Stimulated activated CD4-positive, alpha-beta T cell treated with anti-CD3 and anti-CD28 coated beads, TNF-alpha, amount 100 ng/mL, for 1 hour (primary cell): ENCODE data around the gene ANKRD22.
A peak's percentile ranks its signal among the peaks of the same experiment; 100 is the strongest.
"Not testable (repeated sequence)": the region's sequence is repeated elsewhere in the genome, so short reads cannot be mapped to it uniquely, and the experiment has no call there.

Experiments used
- DNase-seq, 3 donors: peaks; one replicate each; pipeline ENCODE4 v3.0.0-alpha.2; 2020; ENCODE audit warnings: low read depth in 3 of 3, low spot score in 1 of 3

ANKRD22 gene

DNA sequence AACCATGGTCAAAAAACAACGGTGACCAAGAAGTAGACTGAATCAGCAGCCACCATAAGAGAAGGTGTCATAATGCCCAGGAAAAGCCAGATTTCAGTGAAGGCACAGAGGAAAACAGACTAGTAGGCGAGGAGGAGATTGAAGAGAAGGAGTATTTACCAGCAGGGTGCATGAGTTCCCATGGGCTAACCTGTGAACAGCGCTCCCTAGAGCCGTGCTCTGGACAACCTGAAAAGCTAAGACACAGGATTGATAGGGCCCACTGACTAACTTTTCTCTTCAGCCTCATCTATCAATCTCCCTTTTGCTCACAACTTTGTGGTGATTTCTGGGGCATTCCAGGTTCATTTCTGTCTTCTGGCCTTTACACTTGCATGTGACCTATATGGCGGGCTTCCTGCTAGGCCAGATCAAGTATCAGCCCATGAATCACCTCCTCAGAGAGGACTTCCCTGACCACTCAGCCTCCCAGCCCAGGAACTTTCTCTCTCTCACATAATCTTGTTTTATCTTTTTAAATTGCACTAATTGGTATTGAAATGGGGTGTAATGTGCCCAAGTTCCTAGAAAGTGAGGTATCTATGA, 12.8 kb downstream of the ANKRD22 start:
- no peak for DNase-seq

GRCh38 chr10:88837632-88838031, 14.0 kb downstream of the ANKRD22 start:
- not testable (repeated sequence) for DNase-seq

GRCh38 chr10:88835910-88836221, 15.8 kb downstream of the ANKRD22 start:
- no peak for DNase-seq

- DNase-seq: peak; percentile 63 to 78 (median 67)
These were observed 16.3 kb downstream of the ANKRD22 start for GRCh38 chr10:88835096-88835909.

GRCh38 chr10:88833723-88834122, 17.9 kb downstream of the ANKRD22 start:
- no peak for DNase-seq

GRCh38 chr10:88833156-88833555, 18.5 kb downstream of the ANKRD22 start:
- DNase-seq: no peak

GRCh38 chr10:88832376-88832775, 19.3 kb downstream of the ANKRD22 start:
- DNase-seq: no peak

GRCh38 chr10:88831709-88832108, 19.9 kb downstream of the ANKRD22 start:
- no peak for DNase-seq

- no peak for DNase-seq
These were observed 20.9 kb downstream of the ANKRD22 start for GRCh38 chr10:88830643-88831268.

GRCh38 chr10:88828310-88828709, 23.3 kb downstream of the ANKRD22 start:
- no peak for DNase-seq

DNA sequence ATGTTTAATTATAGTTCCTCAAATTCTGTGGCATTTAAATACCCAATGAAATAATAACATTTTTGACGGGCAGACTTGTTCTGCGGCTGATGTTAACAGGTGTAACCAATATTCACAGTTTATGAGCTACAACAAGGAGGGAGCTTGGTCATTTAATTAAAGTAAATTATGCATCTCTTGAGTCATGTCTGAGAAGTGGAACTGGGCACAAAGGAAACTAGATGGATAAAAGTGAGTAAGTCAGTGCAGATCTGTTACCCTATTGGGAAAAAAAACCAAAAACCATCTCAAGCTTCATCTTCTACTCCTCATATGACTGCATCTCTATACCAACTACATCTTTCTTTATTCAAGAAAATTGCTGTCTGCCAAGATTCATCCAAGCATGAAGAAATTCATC, 24.0 kb downstream of the ANKRD22 start:
- no peak for DNase-seq

GRCh38 chr10:88826388-88826787, 25.3 kb downstream of the ANKRD22 start:
- DNase-seq: no peak

DNA sequence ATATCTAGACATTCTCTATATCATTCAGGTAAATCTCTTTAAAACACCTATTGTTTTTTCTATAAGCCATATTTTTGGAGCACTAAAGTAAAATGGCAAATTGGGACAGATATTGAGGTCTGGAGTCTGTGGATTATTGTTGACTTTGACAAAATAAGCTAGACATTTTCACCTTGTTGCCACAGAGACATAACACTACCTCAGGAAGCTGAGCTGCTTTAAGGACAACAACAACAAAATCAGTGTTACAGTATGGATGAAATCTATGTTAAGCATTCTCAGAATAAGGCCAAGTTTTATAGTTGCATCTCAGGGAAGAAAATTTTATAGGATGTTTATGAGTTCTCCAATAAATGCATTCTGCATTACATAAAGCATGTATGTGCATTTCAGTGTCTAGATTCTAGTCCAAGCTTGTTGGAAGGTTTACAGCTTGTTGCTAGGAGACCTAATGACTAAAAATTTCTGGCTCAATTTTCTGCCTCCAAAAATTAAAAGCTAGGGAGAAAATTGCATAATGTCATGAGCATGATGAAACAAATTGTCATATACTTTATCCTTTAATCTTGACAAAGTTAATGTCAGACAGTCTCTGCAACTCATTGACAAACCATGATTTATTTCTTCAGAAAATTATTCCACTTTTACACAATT, 30.8 kb downstream of the ANKRD22 start:
- no peak for DNase-seq

DNA sequence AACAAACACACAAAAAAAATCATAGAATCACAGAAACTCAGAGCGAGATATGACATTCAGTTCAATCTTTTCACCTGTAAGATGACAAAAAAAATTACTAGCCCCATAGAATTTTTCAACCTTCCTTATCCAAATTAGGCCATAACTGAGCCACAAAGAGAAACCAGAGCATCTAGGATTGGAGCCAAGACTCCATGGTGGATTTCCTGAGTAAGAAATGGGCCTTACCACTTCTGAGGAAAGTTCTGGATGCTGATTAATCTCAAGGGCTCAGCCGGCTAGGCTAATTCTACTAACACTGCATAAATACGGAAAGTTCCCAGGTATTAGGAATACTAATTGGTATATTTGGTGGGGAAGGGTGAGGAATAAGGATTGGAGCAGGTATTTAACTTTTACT, 32.4 kb downstream of the ANKRD22 start:
- no peak for DNase-seq

DNA sequence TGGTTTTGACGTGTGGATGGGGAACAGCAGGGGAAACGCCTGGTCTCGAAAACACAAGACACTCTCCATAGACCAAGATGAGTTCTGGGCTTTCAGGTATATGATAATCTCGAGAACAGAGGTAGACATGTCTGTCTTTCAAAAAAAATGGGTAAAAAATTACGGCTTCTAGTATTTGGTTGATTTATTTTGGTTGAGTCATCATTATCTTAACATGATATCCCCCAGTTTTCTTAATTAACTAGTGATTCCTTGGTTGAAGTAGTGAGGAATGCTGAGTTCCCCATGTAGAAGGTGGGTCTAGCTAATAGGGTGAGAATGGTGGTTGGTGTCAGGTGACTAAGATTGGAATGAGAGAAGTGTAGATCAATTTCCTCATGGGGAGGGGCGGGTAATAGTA, 38.4 kb downstream of the ANKRD22 start:
- no peak for DNase-seq

DNA sequence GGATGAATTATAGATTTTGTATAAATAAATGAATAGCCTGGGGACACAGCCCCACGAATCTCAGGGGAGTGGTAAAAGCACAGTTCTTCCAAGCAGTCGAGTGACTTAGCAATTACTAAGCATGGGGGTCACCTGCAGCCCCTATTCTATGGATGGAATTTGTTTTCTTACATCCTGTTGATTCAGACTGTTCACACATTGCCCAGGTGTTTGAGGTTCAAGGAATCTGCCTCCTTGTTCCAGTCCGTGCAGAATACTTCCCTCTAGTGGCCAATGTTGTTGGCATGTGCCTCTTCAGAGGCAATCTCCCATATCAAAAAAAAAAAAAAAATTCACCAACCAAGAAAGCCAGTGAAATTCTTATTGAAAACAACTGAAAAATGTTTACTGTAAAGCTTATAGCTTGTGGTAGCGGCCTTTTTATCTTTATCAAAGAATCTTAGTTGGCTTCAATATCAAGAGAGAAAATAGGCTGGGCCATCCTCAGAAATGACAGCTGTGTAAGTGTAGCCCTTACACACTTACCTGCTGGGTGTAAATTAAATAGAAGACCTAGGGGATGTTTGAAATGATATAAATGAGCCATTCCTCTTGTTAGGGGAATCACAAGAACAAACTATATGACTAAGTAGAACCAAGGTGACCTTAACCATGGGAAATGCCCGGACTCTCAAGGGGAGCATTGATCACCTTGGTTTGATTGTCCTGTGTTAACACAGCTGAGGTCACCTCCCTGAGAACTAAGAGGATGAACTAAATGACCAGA, 41.3 kb downstream of the ANKRD22 start:
- DNase-seq: no peak

DNA sequence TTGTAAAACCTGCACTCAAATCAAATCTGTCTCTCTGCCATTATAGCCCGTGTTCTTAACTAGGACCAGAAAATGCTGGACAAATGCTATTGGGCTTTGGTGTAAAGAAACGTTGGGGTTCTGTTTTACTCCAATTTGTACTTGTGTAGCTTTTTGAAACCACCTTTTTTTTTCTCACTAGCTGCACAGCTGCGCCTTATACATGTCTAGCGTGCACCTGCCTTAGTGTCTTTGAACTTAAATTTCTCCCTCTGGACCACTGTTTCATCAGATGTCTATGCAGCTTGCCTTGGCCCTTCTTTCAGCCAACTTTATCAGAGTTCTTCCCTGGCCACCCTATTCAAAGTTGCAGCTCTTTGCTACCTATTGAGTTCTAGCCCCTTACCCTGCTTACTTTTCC, 42.0 kb downstream of the ANKRD22 start:
- no peak for DNase-seq

- DNase-seq: no peak
These were observed 45.7 kb downstream of the ANKRD22 start for GRCh38 chr10:88805924-88806323.

DNA sequence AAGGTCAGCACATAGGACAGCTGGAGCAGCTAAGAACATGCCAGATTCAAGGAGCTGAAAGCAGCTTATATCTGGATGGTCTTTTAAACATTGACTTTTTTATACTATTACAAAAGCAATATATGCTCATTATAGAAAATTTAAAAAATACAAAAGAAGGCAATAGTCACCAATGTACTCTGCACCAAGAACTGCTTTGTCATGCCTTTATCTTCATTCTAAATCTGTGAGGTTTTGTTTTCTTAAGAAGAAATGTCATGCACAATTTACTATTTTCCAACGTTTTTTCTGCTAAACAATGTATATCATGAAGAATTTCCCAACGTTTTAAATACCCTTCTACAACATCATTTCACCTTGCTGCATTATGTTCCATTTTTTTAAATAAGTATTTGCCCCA, 46.3 kb downstream of the ANKRD22 start:
- DNase-seq: no peak

DNA sequence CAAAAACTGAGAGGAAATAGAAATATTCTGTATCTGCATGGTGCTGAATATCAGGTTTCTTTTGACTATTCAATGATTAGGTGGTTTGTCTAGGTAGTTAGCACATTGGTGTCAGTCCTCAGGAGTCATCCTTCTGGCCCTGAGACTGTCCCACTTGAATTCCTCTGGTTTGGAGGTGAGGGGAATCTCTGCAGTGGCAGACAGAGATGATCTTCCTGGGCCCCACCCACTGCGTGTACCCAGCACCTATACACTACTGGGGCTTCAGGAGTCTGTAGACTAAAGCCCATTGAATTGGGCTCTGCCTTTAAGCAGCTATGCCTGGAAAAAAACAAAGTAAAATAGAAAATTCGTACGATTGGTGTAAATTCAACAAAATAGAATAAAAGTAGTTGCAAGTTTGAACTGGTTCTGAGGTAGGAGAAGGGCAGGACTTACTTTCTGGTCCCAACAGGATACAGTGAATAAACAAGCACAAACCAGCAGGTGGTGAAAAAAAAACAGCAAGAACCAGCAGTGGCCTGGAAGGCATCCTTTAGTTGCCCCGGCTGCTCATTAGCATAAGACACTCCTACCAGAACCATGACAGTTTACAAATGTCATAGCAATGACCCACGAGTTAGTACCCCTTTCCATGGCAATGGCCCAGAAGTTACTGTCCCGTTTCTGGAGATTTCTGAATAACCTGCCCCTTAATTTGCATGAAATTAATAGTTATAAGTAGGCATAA, 47.4 kb downstream of the ANKRD22 start:
- no peak for DNase-seq

DNA sequence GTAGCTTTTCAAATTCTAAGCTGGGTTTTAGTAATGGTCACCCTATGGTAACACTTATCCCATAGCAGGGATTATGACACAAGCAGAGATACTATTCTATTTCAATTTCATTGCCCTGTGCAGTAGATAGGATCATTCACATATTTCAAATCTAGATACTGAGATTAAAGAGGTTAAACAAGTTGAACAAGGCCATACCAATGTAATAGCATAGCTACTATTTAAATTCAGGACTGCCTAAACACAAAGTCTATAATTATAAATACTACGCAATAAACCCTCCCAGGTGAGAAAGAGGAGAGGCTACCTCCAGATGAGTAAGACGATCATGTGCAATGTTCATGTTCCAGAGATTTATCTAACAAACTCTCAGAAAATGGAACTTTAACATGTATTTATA, 48.0 kb downstream of the ANKRD22 start:
- no peak for DNase-seq
